Ovary (tissue), 9 donors: Measurements from ENCODE around the gene RPS6KL1. TPM values are rescaled to one million over a fixed set of nuclear protein-coding genes. Genes with fewer than 3 reads are reported as not detected.

Experiments
- DNase-seq, 5 donors: peaks; one replicate each; pipeline ENCODE4 v3.0.0-alpha.2; 2019 to 2020
- H3K27ac ChIP-seq, 2 donors: fragments of 200-600 bp; one replicate each; pipeline versions ENCODE4 v1.5.1 to v1.8.0; 2019 to 2022
- H3K27me3 ChIP-seq: fragments of 200-600 bp; one replicate; pipeline ENCODE4 v1.8.0; 2022
- H3K36me3 ChIP-seq: fragments of 200-600 bp; sonication (generic); one replicate; pipeline ENCODE4 v1.5.1; 2019
- H3K4me1 ChIP-seq: one replicate; pipeline ENCODE4 v1.8.1; 2013; ENCODE audit warnings: mild to moderate bottlenecking, moderate library complexity; ENCODE audit not compliant: insufficient read depth
- H3K4me3 ChIP-seq: fragments of 200-600 bp; sonication (generic); one replicate; pipeline ENCODE4 v1.5.1; 2017
- H3K9me3 ChIP-seq, 2 donors: fragments of 200-600 bp in 1 of 2; sonication (generic) in 1 of 2; one replicate each; pipeline versions ENCODE4 v1.5.1 to v1.8.1; 2013 to 2019; ENCODE audit warnings: mild to moderate bottlenecking in 1 of 2, moderate library complexity in 1 of 2
- CTCF ChIP-seq, 3 donors: fragments of 450-650 bp in 2 of 3; fragments of 200-600 bp in 1 of 3; IDR thresholded peaks; one replicate each; pipeline versions ENCODE4 v1.5.1 to v1.8.0; 2016 to 2022; ENCODE audit warnings: antibody characterized with exemption in 3 of 3, mild to moderate bottlenecking in 1 of 3
- EP300 ChIP-seq: sonication (generic); formaldehyde crosslinking; IDR thresholded peaks from one replicate; pipeline ENCODE4 v1.6.1; 2017; ENCODE audit warnings: antibody characterized with exemption
- POLR2A ChIP-seq: fragments of 450-650 bp; IDR thresholded peaks from one replicate; pipeline ENCODE4 v1.6.1; 2017; ENCODE audit warnings: antibody characterized with exemption, mild to moderate bottlenecking, moderate library complexity
- WGBS, 3 donors: extraction: QIAGEN DNeasy Blood & Tissue Kit in 1 of 3; methylation state at CpG; one replicate each; pipeline versions ENCODE4 v1.1.5 to v1.1.7; 2013 to 2017; 5-methylcytosine and 5-hydroxymethylcytosine counted together
- intact Hi-C, 4 donors: fragments of 100-400 bp; cut with DNase I; formaldehyde crosslinking; loops; one replicate each; pipeline versions ENCODE4 v1.11.0 to v1.15.1; 2022 to 2023
- polyA plus RNA-seq, 2 donors: library from polyadenylated mRNA; stranded (reverse); fragments of 200-250 nt in 1 of 2; fragments of 350-450 nt in 1 of 2; fragmentation: Illumina TruSeq in 1 of 2; extraction: RNeasy Lipid Tissue Mini Kit (QIAGEN cat#74804) in 1 of 2; gene quantifications; one replicate each; pipeline ENCODE4 v1.2.3, GENCODE V29; 2013 to 2014
- total RNA-seq, 7 donors: library from RNA; depleted of rRNA in 2 of 7; stranded (reverse); fragments of >200 nt in 2 of 7; fragmentation: NEBNext Ultra II Directional in 3 of 7; extraction: Animal tissue kit (Norgen Biotek cat#: 25700) in 3 of 7; gene quantifications; one replicate each; pipeline versions ENCODE4 v1.1.0 to v1.2.4, GENCODE V29; 2016 to 2023
- donor health status: DM: no; HTN: no; CAD: no; lungs with moderate emphysema.
- donor health status: DM: no; HTN: no; CAD: no.
- donor health status: Bipolar disorder and iron deficiency.
- donor health status: DM: yes; HTN: yes; CAD: no.
- donor health status: DM: no; HTN: no; CAD: no.
- donor health status: DM: yes; HTN: yes; CAD: no.

RPS6KL1 gene
- total and polyA plus RNA-seq, 9 donors: 0.24 to 3.0 (median 1.7) TPM

GRCh38 chr14:74963705-74964271, 40.7 kb upstream of the RPS6KL1 start:
- Histone ChIP-seq H3K27me3 (no peaks in the 10 kb centered on the region), H3K4me3 (no peak overlapping the region), H3K4me1 (no peaks in the 10 kb centered on the region), H3K36me3 (no peaks in the 10 kb centered on the region), H3K27ac (no peak overlapping the region), H3K9me3 (no peaks in the 10 kb centered on the region)
- TF ChIP-seq POLR2A: no peak
- no peak for TF ChIP-seq CTCF (IDR thresholded peaks at IDR 0.05)
- no peak for TF ChIP-seq EP300
- no peak for DNase-seq
- intact Hi-C loops: no loop called here
- WGBS, 3 donors: 33 to 46% (median 37%) methylated on average over 9 of the region's 9 CpGs

DNA sequence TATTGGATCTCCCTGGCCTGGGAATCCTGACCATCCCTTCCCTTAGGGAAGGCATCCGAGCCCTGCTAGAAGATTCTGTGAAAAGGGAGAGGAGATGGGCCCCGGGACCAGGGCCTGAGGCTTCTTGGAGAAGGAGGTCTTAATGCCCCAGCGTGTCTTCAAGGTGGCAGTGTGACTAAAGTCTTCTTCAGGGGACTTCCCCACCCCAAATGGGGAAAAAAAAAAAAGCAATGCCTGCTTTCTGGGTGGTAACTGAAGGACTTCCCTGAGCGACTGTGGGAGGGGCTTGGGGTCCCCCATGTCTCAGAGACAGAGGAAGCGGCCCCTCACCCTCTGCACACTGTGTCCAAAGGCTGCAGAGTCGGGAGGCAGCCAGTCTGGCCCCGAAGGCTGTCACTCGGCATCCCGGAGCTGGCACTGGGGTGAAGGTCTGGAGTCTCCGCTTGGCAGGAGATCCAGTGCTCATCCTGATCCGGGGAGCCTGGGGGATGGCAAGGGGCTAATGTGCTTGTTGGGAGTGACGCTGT, 40.2 kb upstream of the RPS6KL1 start:
- 61 to 64% (median 63%) methylated on average over 12 of the region's 12 CpGs for WGBS, 3 donors

GRCh38 chr14:74962493-74962892, 39.4 kb upstream of the RPS6KL1 start:
- Histone ChIP-seq H3K4me3 (no peak overlapping the region), H3K4me1 (no peaks in the 10 kb centered on the region), H3K9me3 (no peaks in the 10 kb centered on the region), H3K27ac (no peak overlapping the region), H3K27me3 (no peaks in the 10 kb centered on the region), H3K36me3 (no peaks in the 10 kb centered on the region)
- TF ChIP-seq EP300 (no peak), POLR2A (no peak), CTCF (IDR thresholded peaks at IDR 0.05) (no peak)
- no peak for DNase-seq
- 77 to 80% (median 80%) methylated on average over 8 of the region's 8 CpGs for WGBS, 3 donors
- intact Hi-C loops: no loop called here

More for the DNA sequence above, 40.2 kb upstream of the RPS6KL1 start:
- Histone ChIP-seq H3K9me3 (no peaks in the 10 kb centered on the region), H3K27ac (no peak overlapping the region), H3K36me3 (no peaks in the 10 kb centered on the region), H3K27me3 (no peaks in the 10 kb centered on the region), H3K4me1 (no peaks in the 10 kb centered on the region), H3K4me3 (no peak overlapping the region)
- DNase-seq: no peak
- TF ChIP-seq POLR2A: no peak
- no peak for TF ChIP-seq CTCF (IDR thresholded peaks at IDR 0.05)
- no peak for TF ChIP-seq EP300
- intact Hi-C loops: no loop called here

DNA sequence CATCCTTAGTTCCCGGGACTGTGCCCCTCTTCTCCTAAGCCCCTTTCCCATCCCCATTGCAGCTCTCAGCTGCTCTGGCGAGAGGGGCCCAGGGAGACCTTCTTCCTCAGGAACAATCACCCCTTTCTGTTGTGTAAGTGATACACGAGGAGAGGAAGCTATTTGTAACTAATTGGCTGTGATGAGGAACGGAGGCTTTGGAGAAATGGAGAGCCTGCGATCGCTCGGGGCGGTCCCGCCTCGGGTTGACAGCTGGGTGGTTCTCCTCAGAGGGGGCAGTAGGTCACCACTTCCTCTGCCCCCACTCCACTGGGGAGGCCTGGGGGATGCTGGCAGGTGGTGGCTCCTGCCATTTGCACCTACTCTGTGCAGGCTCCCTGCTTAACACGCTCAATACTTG, 39.0 kb upstream of the RPS6KL1 start:
- intact Hi-C loops: no loop called here
- H3K36me3 ChIP-seq: no peaks in the 10 kb centered on the region
- no peak overlapping the region for H3K4me3 ChIP-seq
- TF ChIP-seq CTCF (IDR thresholded peaks at IDR 0.05): no peak
- TF ChIP-seq EP300: no peak
- TF ChIP-seq POLR2A: no peak
- no peaks in the 10 kb centered on the region for H3K9me3 ChIP-seq
- no peaks in the 10 kb centered on the region for H3K4me1 ChIP-seq
- H3K27me3 ChIP-seq: no peaks in the 10 kb centered on the region
- 55 to 67% (median 65%) methylated on average over 11 of the region's 11 CpGs for WGBS, 3 donors
- no peak overlapping the region for H3K27ac ChIP-seq
- no peak for DNase-seq
